Measurements from ENCODE around the gene KRT85. TPM values are rescaled to one million over a fixed set of nuclear protein-coding genes. Genes with fewer than 3 reads are reported as not detected.

KRT85 gene
- total and polyA plus RNA-seq, 2 donors (not counting 3 experiments of a cell fraction or from before 2014, with no cell fraction given), result not detected

DNA sequence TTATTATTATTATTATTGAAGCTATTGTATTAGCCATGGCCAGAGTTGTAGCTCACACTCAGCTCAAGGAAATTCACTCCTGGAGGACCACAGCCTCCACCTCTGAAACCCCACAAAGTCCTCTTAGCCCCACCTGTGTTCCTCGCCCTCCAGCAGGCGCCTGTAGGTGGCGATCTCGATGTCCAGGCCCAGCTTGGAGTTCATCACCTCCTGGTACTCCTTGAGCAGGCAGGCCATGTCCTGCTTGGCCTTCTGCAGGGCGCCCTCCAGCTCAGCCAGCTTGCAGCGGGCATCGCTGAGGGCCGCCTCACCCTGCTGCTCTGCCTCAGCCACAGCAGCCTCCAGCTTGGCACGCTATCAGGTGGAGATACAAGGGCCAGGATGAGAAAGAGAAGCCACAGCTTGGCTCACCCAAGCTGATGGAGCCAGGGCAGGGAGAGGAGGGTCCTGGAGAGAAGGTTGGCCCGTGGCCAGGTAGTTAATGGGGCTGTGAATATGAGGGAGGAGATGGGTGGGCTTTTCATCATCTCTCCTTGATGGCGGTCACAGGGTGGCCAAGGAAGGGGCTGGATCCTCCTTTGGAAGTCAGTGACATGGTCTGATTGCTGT is 5.1 kb downstream of the KRT85 start:
- Histone ChIP-seq H3K79me2 (ENCODE audit: control insufficient read depth, insufficient read depth, low read length) (no peaks in the 10 kb centered on the region), H3K4me2 (ENCODE audit: insufficient read depth, low read length) (no peak overlapping the region)
- CTCF ChIA-PET, result interaction anchor here (0.6 to 2.7 kb wide), 10 partner anchors 10 to 618 kb away, joined by 3 to 12 read pairs (median 4); no protein-coding TSS in a partner anchor

DNA sequence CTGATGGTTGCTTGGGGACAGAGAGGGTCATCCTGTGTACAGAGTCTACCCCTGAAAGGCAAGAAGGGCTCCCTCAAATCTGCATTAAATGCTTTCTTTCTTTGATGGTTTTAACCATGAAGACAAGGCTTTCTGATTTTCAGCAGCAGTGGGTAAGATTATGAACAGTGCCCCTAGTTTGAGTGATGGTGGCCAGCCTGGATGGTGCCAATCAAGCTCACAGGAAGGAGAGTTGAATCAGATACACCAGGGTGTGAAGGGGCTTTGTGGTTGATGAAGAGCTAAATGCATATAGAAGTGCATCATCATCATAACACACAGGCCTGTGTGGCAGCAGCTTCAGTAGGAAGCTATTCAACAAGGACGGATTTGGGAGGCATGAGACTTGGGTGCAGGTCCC is 5.7 kb downstream of the KRT85 start:
- POLR2A ChIA-PET, result no interaction called here
- Histone ChIP-seq H3K4me2 (ENCODE audit: insufficient read depth, low read length) (no peak overlapping the region), H3K79me2 (ENCODE audit: control insufficient read depth, insufficient read depth, low read length) (no peaks in the 10 kb centered on the region), H3K27me3 (ENCODE audit: control insufficient read depth in 2 of 2, insufficient read depth in 2 of 2, low read length in 2 of 2) (peaks cover 0 to 2% of the 10 kb centered on the region in 2 experiments), H3K4me3 (replicated peaks in 1 of 3; ENCODE audit: insufficient read depth in 1 of 3, low read depth in 1 of 3, low read length in 3 of 3) (no peak overlapping the region), H3K36me3 (ENCODE audit: control insufficient read depth in 2 of 2, extremely low read depth in 1 of 2, insufficient read depth in 2 of 2, low read length in 2 of 2) (no peaks in the 10 kb centered on the region), H3K9me3 (replicated peaks; ENCODE audit: control insufficient read depth, insufficient read depth, low read length) (no peaks in the 10 kb centered on the region), H3K9ac (replicated peaks; ENCODE audit: extremely low read depth, insufficient read depth, low read length) (no peak overlapping the region), H3K4me1 (ENCODE audit: control insufficient read depth, extremely low read depth, insufficient read depth, low read length) (no peaks in the 10 kb centered on the region), H3K9me1 (replicated peaks; ENCODE audit: control insufficient read depth, extremely low read depth, insufficient read depth, low read length) (no peaks in the 10 kb centered on the region), H2AFZ (ENCODE audit: low read depth, low read length) (no peak overlapping the region), H4K20me1 (replicated peaks; ENCODE audit: control insufficient read depth, extremely low read depth, insufficient read depth, low read length) (no peaks in the 10 kb centered on the region), H3K27ac (ENCODE audit: insufficient read depth, low read depth, low read length) (no peak overlapping the region)
- FAIRE-seq (no peak), DNase-seq (ENCODE audit: low read depth, low spot score) (no peak)
- intact Hi-C loops (cut with micrococcal nuclease), result no loop called here
- dilution Hi-C loops (cut with MboI; ENCODE audit: extremely low pct_ligation_motif_present, low sequenced_read_pairs), result no loop called here
- TF ChIP-seq, protein P1, sequence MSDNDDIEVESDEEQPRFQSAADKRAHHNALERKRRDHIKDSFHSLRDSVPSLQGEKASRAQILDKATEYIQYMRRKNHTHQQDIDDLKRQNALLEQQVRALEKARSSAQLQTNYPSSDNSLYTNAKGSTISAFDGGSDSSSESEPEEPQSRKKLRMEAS (IDR thresholded peaks at IDR 0.05; ENCODE audit: insufficient read depth, insufficient read length), result no peak
- TF ChIP-seq POLR2A (IDR thresholded peaks at IDR 0.05; ENCODE audit: low read depth, low read length) (no peak), GATA2 (IDR thresholded peaks at IDR 0.05; ENCODE audit: insufficient read depth, insufficient read length, low read depth, low read length) (no peak), MYC (IDR thresholded peaks at IDR 0.05; ENCODE audit: low read depth, low read length) (no peak), POLR2AphosphoS5 (IDR thresholded peaks at IDR 0.05; ENCODE audit: insufficient read depth, low read depth, low read length) (no peak), FOS (IDR thresholded peaks at IDR 0.05; ENCODE audit: borderline replicate concordance, insufficient read depth, low read length) (no peak), JUN (IDR thresholded peaks at IDR 0.05; ENCODE audit: borderline replicate concordance, insufficient read depth, insufficient read length, low read depth) (no peak), EZH2 (IDR thresholded peaks at IDR 0.05; ENCODE audit: borderline replicate concordance, low read depth, low read length, severe bottlenecking) (no peak)
- TF ChIP-seq, protein P2, sequence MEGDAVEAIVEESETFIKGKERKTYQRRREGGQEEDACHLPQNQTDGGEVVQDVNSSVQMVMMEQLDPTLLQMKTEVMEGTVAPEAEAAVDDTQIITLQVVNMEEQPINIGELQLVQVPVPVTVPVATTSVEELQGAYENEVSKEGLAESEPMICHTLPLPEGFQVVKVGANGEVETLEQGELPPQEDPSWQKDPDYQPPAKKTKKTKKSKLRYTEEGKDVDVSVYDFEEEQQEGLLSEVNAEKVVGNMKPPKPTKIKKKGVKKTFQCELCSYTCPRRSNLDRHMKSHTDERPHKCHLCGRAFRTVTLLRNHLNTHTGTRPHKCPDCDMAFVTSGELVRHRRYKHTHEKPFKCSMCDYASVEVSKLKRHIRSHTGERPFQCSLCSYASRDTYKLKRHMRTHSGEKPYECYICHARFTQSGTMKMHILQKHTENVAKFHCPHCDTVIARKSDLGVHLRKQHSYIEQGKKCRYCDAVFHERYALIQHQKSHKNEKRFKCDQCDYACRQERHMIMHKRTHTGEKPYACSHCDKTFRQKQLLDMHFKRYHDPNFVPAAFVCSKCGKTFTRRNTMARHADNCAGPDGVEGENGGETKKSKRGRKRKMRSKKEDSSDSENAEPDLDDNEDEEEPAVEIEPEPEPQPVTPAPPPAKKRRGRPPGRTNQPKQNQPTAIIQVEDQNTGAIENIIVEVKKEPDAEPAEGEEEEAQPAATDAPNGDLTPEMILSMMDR (IDR thresholded peaks at IDR 0.05; ENCODE audit: extremely low read depth in 1 of 2, insufficient read depth in 1 of 2, low read depth in 1 of 2, low read length in 2 of 2), result no peak
- BruUV-seq (replicated peaks), result no TSS peak
- CTCF ChIA-PET, result interaction anchor here (0.6 to 2.7 kb wide), 11 partner anchors 9 to 619 kb away, joined by 3 to 12 read pairs (median 4); no protein-coding TSS in a partner anchor

More for the DNA sequence above, 5.1 kb downstream of the KRT85 start:
- Histone ChIP-seq H2AFZ (ENCODE audit: low read depth, low read length) (no peak overlapping the region), H3K9me3 (replicated peaks; ENCODE audit: control insufficient read depth, insufficient read depth, low read length) (no peaks in the 10 kb centered on the region), H3K9me1 (replicated peaks; ENCODE audit: control insufficient read depth, extremely low read depth, insufficient read depth, low read length) (no peaks in the 10 kb centered on the region), H3K27ac (ENCODE audit: insufficient read depth, low read depth, low read length) (no peak overlapping the region), H3K4me1 (ENCODE audit: control insufficient read depth, extremely low read depth, insufficient read depth, low read length) (no peaks in the 10 kb centered on the region), H3K4me3 (replicated peaks in 1 of 3; ENCODE audit: insufficient read depth in 1 of 3, low read depth in 1 of 3, low read length in 3 of 3) (no peak overlapping the region), H3K9ac (replicated peaks; ENCODE audit: extremely low read depth, insufficient read depth, low read length) (no peak overlapping the region), H3K27me3 (ENCODE audit: control insufficient read depth in 2 of 2, insufficient read depth in 2 of 2, low read length in 2 of 2) (peaks cover 0 to 2% of the 10 kb centered on the region in 2 experiments), H4K20me1 (replicated peaks; ENCODE audit: control insufficient read depth, extremely low read depth, insufficient read depth, low read length) (no peaks in the 10 kb centered on the region), H3K36me3 (ENCODE audit: control insufficient read depth in 2 of 2, extremely low read depth in 1 of 2, insufficient read depth in 2 of 2, low read length in 2 of 2) (no peaks in the 10 kb centered on the region)
- no peak for TF ChIP-seq GATA2 (IDR thresholded peaks at IDR 0.05; ENCODE audit: insufficient read depth, insufficient read length, low read depth, low read length)
- TF ChIP-seq, protein P2 (IDR thresholded peaks at IDR 0.05; ENCODE audit: extremely low read depth in 1 of 2, insufficient read depth in 1 of 2, low read depth in 1 of 2, low read length in 2 of 2), result peak; percentile 19 to 28
- FAIRE-seq, result no peak
- intact Hi-C loops (cut with micrococcal nuclease) (no loop called here), dilution Hi-C loops (cut with MboI; ENCODE audit: extremely low pct_ligation_motif_present, low sequenced_read_pairs) (no loop called here)
- POLR2A ChIA-PET, result no interaction called here
- no TSS peak for BruUV-seq (replicated peaks)
- no peak for DNase-seq (ENCODE audit: low read depth, low spot score)

All from endothelial cell of umbilical vein (primary cell).